RWPE2 (cell line): ENCODE measurements around the gene PTCHD4.

ENCODE experiments used
- ATAC-seq: fragments of 200-7000 bp; cut with Tn5 transposase; 3 replicates; pipeline ENCODE4 v1.9.1; 2021; ENCODE audit warnings: low read depth
- DNase-seq: peaks from one replicate; pipeline ENCODE4 v3.0.0-alpha.2; 2020; ENCODE audit warnings: low spot score
- H3K27ac ChIP-seq: fragments of 450-650 bp; 2 replicates; pipeline ENCODE4 v1.5.1; 2017; ENCODE audit warnings: mild to moderate bottlenecking; ENCODE audit not compliant: poor library complexity, severe bottlenecking
- H3K27me3 ChIP-seq: fragments of 250-450 bp; sonication (Bioruptor Pico); 2 replicates; pipeline ENCODE4 v1.5.1; 2021; ENCODE audit warnings: mild to moderate bottlenecking, moderate library complexity; ENCODE audit not compliant: insufficient read depth, poor library complexity, severe bottlenecking
- H3K36me3 ChIP-seq: fragments of 250-450 bp; sonication (Bioruptor Pico); 2 replicates; pipeline ENCODE4 v1.5.1; 2020; ENCODE audit warnings: low read depth, mild to moderate bottlenecking, moderate library complexity
- H3K4me1 ChIP-seq: fragments of 250-450 bp; sonication (Bioruptor Pico); 2 replicates; pipeline ENCODE4 v1.5.1; 2021; ENCODE audit warnings: mild to moderate bottlenecking, moderate library complexity; ENCODE audit not compliant: insufficient read depth, poor library complexity, severe bottlenecking
- H3K4me3 ChIP-seq: fragments of 250-450 bp; sonication (Bioruptor Pico); 2 replicates; pipeline ENCODE4 v1.5.1; 2021; ENCODE audit warnings: mild to moderate bottlenecking, moderate library complexity; ENCODE audit not compliant: severe bottlenecking
- H3K9me3 ChIP-seq: fragments of 250-450 bp; sonication (Bioruptor Pico); 2 replicates; pipeline ENCODE4 v1.5.1; 2021; ENCODE audit warnings: mild to moderate bottlenecking, moderate library complexity; ENCODE audit not compliant: severe bottlenecking
- CTCF ChIP-seq: fragments of 450-650 bp; IDR thresholded peaks from one replicate; pipeline ENCODE4 v1.5.1; 2017; ENCODE audit warnings: mild to moderate bottlenecking, moderate library complexity; ENCODE audit not compliant: poor library complexity, severe bottlenecking

Gene PTCHD4

GRCh38 chr6:48078120-48078519 is 32.9 kb downstream of the PTCHD4 start:
- DNase-seq (no peak), ATAC-seq (peak; percentile 60; the same call in 1 of the 3 replicates)
- Histone ChIP-seq H3K27ac (no peak overlapping the region), H3K9me3 (no peaks in the 10 kb centered on the region), H3K36me3 (no peaks in the 10 kb centered on the region), H3K4me1 (no peaks in the 10 kb centered on the region), H3K4me3 (no peak overlapping the region), H3K27me3 (no peaks in the 10 kb centered on the region)
- no peak for TF ChIP-seq CTCF

- H3K27ac ChIP-seq = no peak overlapping the region
- H3K4me1 ChIP-seq = no peaks in the 10 kb centered on the region
- no peak overlapping the region for H3K4me3 ChIP-seq
- no peak for ATAC-seq
- DNase-seq = no peak
- no peaks in the 10 kb centered on the region for H3K36me3 ChIP-seq
- H3K9me3 ChIP-seq = no peaks in the 10 kb centered on the region
- no peaks in the 10 kb centered on the region for H3K27me3 ChIP-seq
- TF ChIP-seq CTCF = no peak
Measured at GRCh38 chr6:48075181-48075580, 35.8 kb downstream of the PTCHD4 start.

- DNase-seq = no peak
- H3K9me3 ChIP-seq = no peaks in the 10 kb centered on the region
- no peaks in the 10 kb centered on the region for H3K4me1 ChIP-seq
- no peak for TF ChIP-seq CTCF
- no peaks in the 10 kb centered on the region for H3K27me3 ChIP-seq
- H3K36me3 ChIP-seq = no peaks in the 10 kb centered on the region
- H3K27ac ChIP-seq = no peak overlapping the region
- no peak for ATAC-seq
- H3K4me3 ChIP-seq = no peak overlapping the region
Measured at GRCh38 chr6:48073976-48074767, 36.8 kb downstream of the PTCHD4 start.

- H3K36me3 ChIP-seq = no peaks in the 10 kb centered on the region
- TF ChIP-seq CTCF = no peak
- no peak for DNase-seq
- no peak overlapping the region for H3K4me3 ChIP-seq
- peaks cover 4% of the 10 kb centered on the region for H3K27me3 ChIP-seq
- H3K27ac ChIP-seq = no peak overlapping the region
- no peaks in the 10 kb centered on the region for H3K9me3 ChIP-seq
- no peak for ATAC-seq
- H3K4me1 ChIP-seq = no peaks in the 10 kb centered on the region
Measured at GRCh38 chr6:48071833-48072232, 39.2 kb downstream of the PTCHD4 start.

- Histone ChIP-seq H3K27ac (no peak overlapping the region), H3K4me3 (no peak overlapping the region), H3K9me3 (no peaks in the 10 kb centered on the region), H3K27me3 (peaks cover 4% of the 10 kb centered on the region), H3K36me3 (no peaks in the 10 kb centered on the region), H3K4me1 (no peaks in the 10 kb centered on the region)
- no peak for TF ChIP-seq CTCF
- DNase-seq = no peak
- ATAC-seq = no peak
Measured at GRCh38 chr6:48069280-48069679, 41.7 kb downstream of the PTCHD4 start.
